ENCODE data around the gene CHD6.

The CHD6 gene

DNA sequence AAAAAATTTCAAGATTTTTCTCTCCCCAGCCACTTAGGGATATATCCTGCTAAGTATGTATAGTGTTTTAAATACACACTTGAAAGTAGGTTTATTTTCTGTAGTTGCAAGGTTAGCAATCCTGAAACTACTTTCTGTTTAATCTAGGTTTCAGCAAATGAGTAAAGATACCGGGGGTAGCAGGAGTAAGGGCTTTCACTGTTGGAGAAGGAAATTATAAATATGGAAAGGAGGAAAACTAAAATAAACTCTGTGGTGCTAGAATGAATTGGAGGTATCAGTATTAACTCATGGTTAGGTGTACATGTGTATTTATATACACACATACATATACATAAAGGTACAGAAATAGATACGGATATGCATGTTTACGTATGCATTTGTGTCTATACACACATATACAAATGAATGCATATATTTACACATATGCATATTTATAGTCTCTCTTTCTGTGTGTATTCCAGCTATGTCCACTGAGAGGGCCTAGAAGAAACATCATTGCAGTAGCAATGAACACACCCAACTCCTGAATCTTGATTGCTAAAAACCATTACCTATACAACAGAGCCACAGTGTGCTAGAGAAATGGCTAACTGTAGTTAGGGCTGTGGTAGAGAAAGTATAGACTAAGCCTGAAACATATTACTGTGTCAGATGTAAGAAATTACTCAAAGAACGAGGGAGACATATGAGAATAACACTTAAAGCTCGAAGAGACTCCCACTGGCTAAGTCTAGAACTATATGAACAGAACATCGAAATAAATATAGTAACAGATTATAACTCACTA, 155.6 kb downstream of the CHD6 start:
- Histone ChIP-seq H3K4me1 (peaks cover 13% of the 10 kb centered on the region), H3K27ac (no peak overlapping the region), H3K9ac (no peak overlapping the region), H3K36me3 (peaks cover 93% of the 10 kb centered on the region), H3K27me3 (no peaks in the 10 kb centered on the region), H3K4me3 (no peak overlapping the region), H3K4me2 (no peak overlapping the region), H4K20me1 (no peaks in the 10 kb centered on the region), H3K9me3 (peaks cover 49% of the 10 kb centered on the region)
- TF ChIP-seq Cebpa-rat (IDR thresholded peaks at IDR 0.05), result no peak

DNA sequence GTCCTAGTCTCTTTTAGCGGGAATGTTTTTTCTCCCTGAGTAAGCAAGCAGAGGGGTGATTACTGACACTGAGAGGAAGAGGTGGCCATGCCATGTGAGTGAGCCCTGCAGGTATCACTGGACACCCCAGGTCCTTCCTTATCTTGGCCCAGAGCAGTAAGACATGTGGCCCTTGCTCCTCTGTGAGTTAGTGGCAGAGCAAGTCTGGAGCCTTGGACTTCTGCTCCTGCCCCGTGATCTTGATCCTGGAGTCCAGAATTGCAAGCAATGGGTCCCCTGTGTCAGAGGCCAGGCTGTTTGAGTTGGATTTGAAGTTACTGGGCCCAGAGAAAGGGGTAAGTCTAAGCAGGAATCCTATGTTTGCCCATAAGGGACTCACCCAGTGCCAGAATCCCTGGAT, 159.4 kb downstream of the CHD6 start:
- no peak overlapping the region for H3K4me2 ChIP-seq
- H3K27ac ChIP-seq, result no peak overlapping the region
- peaks cover 25% of the 10 kb centered on the region for H3K9me3 ChIP-seq
- no peaks in the 10 kb centered on the region for H3K27me3 ChIP-seq
- no peak overlapping the region for H3K4me3 ChIP-seq
- H3K36me3 ChIP-seq, result peaks cover 97% of the 10 kb centered on the region
- no peak overlapping the region for H3K9ac ChIP-seq
- no peaks in the 10 kb centered on the region for H4K20me1 ChIP-seq
- no peaks in the 10 kb centered on the region for H3K4me1 ChIP-seq
- no peak for TF ChIP-seq Cebpa-rat (IDR thresholded peaks at IDR 0.05)

DNA sequence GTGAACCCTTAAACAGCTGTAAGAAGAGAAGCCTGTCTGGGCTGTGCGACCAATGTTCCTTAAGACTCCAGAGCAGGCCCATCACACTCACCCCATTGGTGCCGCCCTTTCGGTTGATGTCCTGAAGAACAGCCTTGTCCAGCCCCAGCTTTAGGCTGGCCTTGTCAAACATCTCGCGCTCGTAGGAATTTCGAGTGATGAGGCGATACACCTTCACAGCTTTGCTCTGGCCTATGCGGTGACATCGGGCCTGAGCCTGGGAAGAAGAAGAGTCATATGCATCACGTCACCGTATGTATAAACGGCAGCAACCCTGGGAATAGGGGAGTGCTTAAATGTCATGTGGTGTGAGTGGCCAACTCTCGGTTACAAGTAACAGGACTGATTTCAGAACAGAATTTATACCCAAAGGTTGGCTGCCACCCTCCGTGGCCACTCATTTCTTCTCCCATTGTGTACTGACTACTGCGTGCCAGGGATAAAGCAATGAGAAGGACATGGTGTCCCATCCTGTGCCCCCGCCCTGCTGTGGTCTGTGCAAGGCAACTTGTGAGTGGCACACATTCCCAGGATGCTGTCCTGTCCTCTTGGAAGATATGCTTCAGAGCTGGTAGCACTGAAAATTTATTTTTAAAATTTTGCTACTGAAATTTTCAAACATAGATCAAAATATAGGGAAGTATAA, 160.9 kb downstream of the CHD6 start:
- peaks cover 97% of the 10 kb centered on the region for H3K36me3 ChIP-seq
- no peak for TF ChIP-seq Cebpa-rat (IDR thresholded peaks at IDR 0.05)
- H3K4me2 ChIP-seq, result no peak overlapping the region
- H3K9me3 ChIP-seq, result peaks cover 22% of the 10 kb centered on the region
- H3K27ac ChIP-seq, result no peak overlapping the region
- no peaks in the 10 kb centered on the region for H3K4me1 ChIP-seq
- no peaks in the 10 kb centered on the region for H3K27me3 ChIP-seq
- H4K20me1 ChIP-seq, result no peaks in the 10 kb centered on the region
- no peak overlapping the region for H3K9ac ChIP-seq
- H3K4me3 ChIP-seq, result no peak overlapping the region

DNA sequence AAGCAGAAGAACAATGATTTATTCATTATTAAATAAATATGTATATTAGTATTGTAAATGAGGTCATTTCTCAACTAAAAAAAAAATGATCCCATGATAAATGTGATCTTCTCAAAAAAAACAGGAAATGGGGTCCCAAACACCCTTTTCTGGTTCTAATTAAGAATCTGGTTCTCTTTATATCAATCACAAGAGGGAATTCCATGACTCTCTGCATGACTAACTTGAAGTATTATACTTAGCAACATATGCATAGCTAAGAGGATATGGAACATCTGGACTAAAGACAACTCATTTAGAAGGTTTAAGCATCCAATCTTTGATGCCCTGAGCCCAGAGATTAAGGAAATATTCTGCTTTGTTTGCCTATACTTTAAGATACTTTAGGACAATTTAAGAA, 161.8 kb downstream of the CHD6 start:
- H3K36me3 ChIP-seq, result peaks cover 99% of the 10 kb centered on the region

DNA sequence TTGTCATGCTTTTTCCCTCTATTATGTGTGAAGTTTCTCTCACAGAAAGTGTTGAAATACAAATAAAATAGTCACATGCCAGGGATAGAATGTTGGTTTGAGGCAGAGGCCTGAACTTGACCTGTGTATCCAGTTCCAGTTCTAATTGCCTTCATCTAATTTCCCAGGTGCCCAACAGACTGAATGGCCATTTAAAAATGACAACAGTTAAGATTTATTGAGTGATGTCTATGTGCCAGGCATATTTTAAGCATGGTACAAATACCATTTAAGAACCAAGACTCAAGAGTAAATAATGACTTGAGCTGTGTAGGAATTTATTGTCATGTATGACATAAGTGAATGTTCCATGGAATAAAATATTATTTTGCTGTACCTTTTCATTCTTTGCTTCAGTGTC, 163.9 kb downstream of the CHD6 start:
- Histone ChIP-seq H3K4me2 (no peak overlapping the region), H3K36me3 (peaks cover 99% of the 10 kb centered on the region), H3K4me3 (no peak overlapping the region), H3K9me3 (no peaks in the 10 kb centered on the region), H3K27me3 (no peaks in the 10 kb centered on the region), H3K9ac (no peak overlapping the region), H4K20me1 (no peaks in the 10 kb centered on the region), H3K27ac (no peak overlapping the region), H3K4me1 (peaks cover 19% of the 10 kb centered on the region)
- TF ChIP-seq Cebpa-rat (IDR thresholded peaks at IDR 0.05), result no peak

More for the DNA sequence above, 161.8 kb downstream of the CHD6 start:
- no peak overlapping the region for H3K27ac ChIP-seq
- peaks cover 15% of the 10 kb centered on the region for H3K9me3 ChIP-seq
- no peaks in the 10 kb centered on the region for H4K20me1 ChIP-seq
- TF ChIP-seq Cebpa-rat (IDR thresholded peaks at IDR 0.05), result no peak
- peaks cover 9% of the 10 kb centered on the region for H3K4me1 ChIP-seq
- no peaks in the 10 kb centered on the region for H3K27me3 ChIP-seq
- no peak overlapping the region for H3K4me3 ChIP-seq
- no peak overlapping the region for H3K9ac ChIP-seq
- H3K4me2 ChIP-seq, result no peak overlapping the region

DNA sequence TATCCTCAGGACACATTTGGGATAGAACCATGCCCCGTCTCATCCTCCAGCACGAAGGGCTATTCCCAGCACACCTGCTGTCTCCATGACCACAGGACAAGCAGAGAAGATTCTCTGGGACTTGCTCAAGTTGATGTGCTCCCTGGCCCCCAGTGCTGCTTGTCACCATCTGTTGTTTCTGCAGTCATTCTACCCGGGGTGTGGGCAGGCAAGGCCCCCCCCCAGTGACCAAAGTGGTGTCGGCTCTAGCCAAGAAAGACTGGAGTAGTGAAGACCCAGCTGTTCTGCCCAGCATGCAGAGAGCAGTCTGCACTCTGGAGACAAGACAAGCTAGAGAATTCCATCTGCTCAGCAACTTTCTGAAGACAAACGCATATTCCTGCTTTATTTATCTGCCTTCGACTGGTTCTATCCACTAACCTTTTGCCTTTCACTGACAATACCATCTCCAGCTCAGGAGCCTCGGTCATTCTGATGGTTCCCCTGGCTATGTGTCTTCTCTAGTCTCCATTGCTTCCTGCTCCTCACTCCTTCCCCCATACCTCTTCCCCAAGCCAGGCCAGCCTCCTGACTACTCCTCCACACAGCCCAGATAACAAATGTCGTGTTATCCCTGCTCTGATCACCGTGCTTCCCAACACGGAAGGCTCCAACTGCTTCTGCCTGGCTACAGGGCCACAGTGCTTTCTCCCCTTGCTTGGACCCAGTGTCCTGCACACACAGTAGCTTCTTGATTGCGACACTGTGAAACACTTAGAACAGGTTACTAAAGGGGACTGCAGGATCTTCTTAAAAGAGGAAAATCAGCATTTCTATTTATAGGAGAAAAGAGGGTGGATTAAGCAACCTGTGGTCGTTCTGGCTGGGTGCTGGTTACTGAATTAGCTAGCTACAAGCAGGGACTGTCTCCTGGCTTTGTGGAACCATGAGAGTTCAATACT, 164.9 kb downstream of the CHD6 start:
- Histone ChIP-seq H3K36me3 (peaks cover 99% of the 10 kb centered on the region), H3K27ac (no peak overlapping the region), H3K4me1 (peaks cover 19% of the 10 kb centered on the region), H3K4me3 (no peak overlapping the region), H3K9me3 (no peaks in the 10 kb centered on the region), H3K27me3 (no peaks in the 10 kb centered on the region), H3K4me2 (no peak overlapping the region), H4K20me1 (no peaks in the 10 kb centered on the region), H3K9ac (no peak overlapping the region)
- peak; percentile 34; the same call in 1 of the 2 replicates for TF ChIP-seq Cebpa-rat (IDR thresholded peaks at IDR 0.05)

DNA sequence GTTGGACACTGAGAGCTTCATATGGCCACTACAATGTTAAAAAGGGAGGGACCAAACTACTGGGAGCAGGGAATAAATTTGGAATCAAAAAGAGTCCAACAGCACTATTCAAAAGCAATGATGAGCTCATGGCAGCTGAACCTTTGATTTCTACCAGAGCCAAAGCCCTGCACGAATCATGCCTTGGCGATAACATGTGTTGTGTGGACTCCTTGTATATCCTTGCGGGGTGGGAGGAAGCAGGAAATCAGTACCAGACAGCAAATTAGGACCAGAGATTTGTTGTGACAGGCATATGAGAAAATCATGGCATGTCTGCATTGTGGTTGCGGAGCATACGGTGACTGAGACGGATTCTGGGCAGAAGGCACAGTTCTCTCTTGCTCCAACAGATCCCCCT, 166.0 kb downstream of the CHD6 start:
- H3K27me3 ChIP-seq, result no peaks in the 10 kb centered on the region
- H3K27ac ChIP-seq, result no peak overlapping the region
- no peaks in the 10 kb centered on the region for H4K20me1 ChIP-seq
- H3K9ac ChIP-seq, result no peak overlapping the region
- H3K4me2 ChIP-seq, result no peak overlapping the region
- peaks cover 100% of the 10 kb centered on the region for H3K36me3 ChIP-seq
- TF ChIP-seq Cebpa-rat (IDR thresholded peaks at IDR 0.05), result no peak
- no peak overlapping the region for H3K4me3 ChIP-seq
- H3K9me3 ChIP-seq, result no peaks in the 10 kb centered on the region
- peaks cover 19% of the 10 kb centered on the region for H3K4me1 ChIP-seq

DNA sequence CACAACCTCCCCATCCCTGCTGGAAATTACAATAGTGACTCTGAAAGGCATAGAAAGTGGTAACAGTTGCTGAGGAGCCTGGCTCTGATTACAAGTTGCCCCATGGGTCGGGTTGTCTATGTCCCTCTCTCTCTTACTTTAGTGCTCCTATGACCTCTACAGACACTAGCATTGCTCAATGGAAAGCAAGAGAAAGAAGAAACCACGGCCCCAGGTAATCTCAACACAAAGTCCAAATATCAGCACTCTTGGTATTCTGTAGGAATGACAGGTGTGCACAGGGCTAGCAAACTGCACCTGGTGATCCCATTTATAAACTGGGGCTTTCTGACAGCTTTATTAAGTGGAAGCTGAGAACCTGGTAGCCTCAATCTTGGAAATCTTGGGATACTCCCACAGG, 171.2 kb downstream of the CHD6 start:
- H3K27me3 ChIP-seq, result no peaks in the 10 kb centered on the region
- H4K20me1 ChIP-seq, result no peaks in the 10 kb centered on the region
- H3K36me3 ChIP-seq, result peaks cover 100% of the 10 kb centered on the region
- H3K4me2 ChIP-seq, result no peak overlapping the region
- H3K4me1 ChIP-seq, result peaks cover 17% of the 10 kb centered on the region
- no peak for TF ChIP-seq Cebpa-rat (IDR thresholded peaks at IDR 0.05)
- H3K9me3 ChIP-seq, result no peaks in the 10 kb centered on the region
- no peak overlapping the region for H3K27ac ChIP-seq
- no peak overlapping the region for H3K4me3 ChIP-seq
- no peak overlapping the region for H3K9ac ChIP-seq

DNA sequence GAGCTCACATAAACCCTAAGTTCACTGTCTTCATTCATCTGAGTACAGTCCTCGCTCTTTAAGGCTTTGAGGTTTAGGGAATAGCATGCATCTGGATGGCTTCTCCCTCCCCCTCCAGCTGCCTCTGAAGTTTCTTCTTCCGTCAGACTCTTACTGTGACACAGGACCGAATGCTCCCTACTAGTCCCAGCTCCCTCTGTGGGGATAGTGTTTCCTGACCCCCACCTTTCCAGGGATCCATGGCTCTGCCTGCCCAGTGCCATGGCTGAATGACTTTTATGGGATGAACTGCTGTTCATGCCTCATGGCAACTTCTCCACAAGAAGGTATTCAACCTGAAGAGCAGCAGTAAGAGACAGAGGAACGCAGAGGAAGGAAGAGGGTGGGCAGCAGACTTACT, 171.7 kb downstream of the CHD6 start:
- Histone ChIP-seq H3K9ac (no peak overlapping the region), H3K4me1 (peaks cover 11% of the 10 kb centered on the region), H3K4me3 (no peak overlapping the region), H3K27ac (no peak overlapping the region), H3K9me3 (no peaks in the 10 kb centered on the region), H3K27me3 (no peaks in the 10 kb centered on the region), H4K20me1 (no peaks in the 10 kb centered on the region), H3K36me3 (peaks cover 100% of the 10 kb centered on the region), H3K4me2 (no peak overlapping the region)
- TF ChIP-seq Cebpa-rat (IDR thresholded peaks at IDR 0.05), result no peak

Data from BLaER1 (cell line).